ENCODE data around the gene TAS2R19. TPM values are rescaled to one million over a fixed set of nuclear protein-coding genes. Genes with fewer than 3 reads are reported as not detected.
"Not testable (repeated sequence)": the region's sequence is repeated elsewhere in the genome, so short reads cannot be mapped to it uniquely, and the experiment has no call there.

TAS2R19 gene
- 9.9 TPM for total RNA-seq

- no peak within 1 kb of the TSS for H3K4me3 ChIP-seq (ENCODE audit: low read length in 3 of 3)
- no peaks in the 10 kb centered on the region for H3K4me1 ChIP-seq (ENCODE audit: control insufficient read depth in 3 of 3, insufficient read depth in 3 of 3, low read length in 3 of 3)
- no peaks in the 10 kb centered on the region for H3K27me3 ChIP-seq (ENCODE audit: control insufficient read depth in 3 of 3, insufficient read depth in 3 of 3, low read length in 3 of 3)
- H3K27ac ChIP-seq (ENCODE audit: low read depth, low read length): no peak within 1 kb of the TSS
- no peak within 1 kb of the TSS for H3K9ac ChIP-seq (ENCODE audit: low read depth in 1 of 3, low read length in 3 of 3)
- H3K9me3 ChIP-seq (ENCODE audit: control insufficient read depth in 3 of 3, low read length in 3 of 3): no peaks in the 10 kb centered on the region
- peaks cover 3 to 8% (median 5%) of the 10 kb centered on the region in 3 donors for H3K36me3 ChIP-seq (ENCODE audit: control insufficient read depth in 3 of 3, insufficient read depth in 3 of 3, low read length in 3 of 3)
These were observed at the start of gene TAS2R19 for GRCh38 chr12:11022520-11022919. Gene TAS2R19, minus strand, starts transcription at chr12:11022620. Its CDS starts 49 bp downstream, at chr12:11022571.

GRCh38 chr12:11071414-11071813, 49.0 kb upstream of the TAS2R19 start:
- H3K9ac ChIP-seq (ENCODE audit: low read depth in 1 of 3, low read length in 3 of 3): no peak overlapping the region
- H3K9me3 ChIP-seq (ENCODE audit: control insufficient read depth in 3 of 3, low read length in 3 of 3): no peaks in the 10 kb centered on the region
- no peak overlapping the region for H3K27ac ChIP-seq (ENCODE audit: low read depth, low read length)
- no peaks in the 10 kb centered on the region for H3K4me1 ChIP-seq (ENCODE audit: control insufficient read depth in 3 of 3, insufficient read depth in 3 of 3, low read length in 3 of 3)
- H3K36me3 ChIP-seq (ENCODE audit: control insufficient read depth in 3 of 3, insufficient read depth in 3 of 3, low read length in 3 of 3): no peaks in the 10 kb centered on the region
- H3K27me3 ChIP-seq (ENCODE audit: control insufficient read depth in 3 of 3, insufficient read depth in 3 of 3, low read length in 3 of 3): no peaks in the 10 kb centered on the region
- no peak overlapping the region for H3K4me3 ChIP-seq (ENCODE audit: low read length in 3 of 3)

GRCh38 chr12:11070999-11071398, 48.6 kb upstream of the TAS2R19 start:
- Histone ChIP-seq H3K4me3 (ENCODE audit: low read length in 3 of 3) (no peak overlapping the region), H3K27ac (ENCODE audit: low read depth, low read length) (no peak overlapping the region), H3K4me1 (ENCODE audit: control insufficient read depth in 3 of 3, insufficient read depth in 3 of 3, low read length in 3 of 3) (no peaks in the 10 kb centered on the region), H3K9me3 (ENCODE audit: control insufficient read depth in 3 of 3, low read length in 3 of 3) (no peaks in the 10 kb centered on the region), H3K9ac (ENCODE audit: low read depth in 1 of 3, low read length in 3 of 3) (no peak overlapping the region), H3K27me3 (ENCODE audit: control insufficient read depth in 3 of 3, insufficient read depth in 3 of 3, low read length in 3 of 3) (no peaks in the 10 kb centered on the region), H3K36me3 (ENCODE audit: control insufficient read depth in 3 of 3, insufficient read depth in 3 of 3, low read length in 3 of 3) (no peaks in the 10 kb centered on the region)

- Histone ChIP-seq H3K4me1 (ENCODE audit: control insufficient read depth in 3 of 3, insufficient read depth in 3 of 3, low read length in 3 of 3) (no peaks in the 10 kb centered on the region), H3K4me3 (ENCODE audit: low read length in 3 of 3) (no peak overlapping the region), H3K27me3 (ENCODE audit: control insufficient read depth in 3 of 3, insufficient read depth in 3 of 3, low read length in 3 of 3) (no peaks in the 10 kb centered on the region), H3K9me3 (ENCODE audit: control insufficient read depth in 3 of 3, low read length in 3 of 3) (no peaks in the 10 kb centered on the region), H3K27ac (ENCODE audit: low read depth, low read length) (no peak overlapping the region), H3K9ac (ENCODE audit: low read depth in 1 of 3, low read length in 3 of 3) (no peak overlapping the region), H3K36me3 (ENCODE audit: control insufficient read depth in 3 of 3, insufficient read depth in 3 of 3, low read length in 3 of 3) (no peaks in the 10 kb centered on the region)
These were observed 47.5 kb upstream of the TAS2R19 start for GRCh38 chr12:11069854-11070365.

- no peaks in the 10 kb centered on the region for H3K4me1 ChIP-seq (ENCODE audit: control insufficient read depth in 3 of 3, insufficient read depth in 3 of 3, low read length in 3 of 3)
- no peaks in the 10 kb centered on the region for H3K27me3 ChIP-seq (ENCODE audit: control insufficient read depth in 3 of 3, insufficient read depth in 3 of 3, low read length in 3 of 3)
- H3K36me3 ChIP-seq (ENCODE audit: control insufficient read depth in 3 of 3, insufficient read depth in 3 of 3, low read length in 3 of 3): no peaks in the 10 kb centered on the region
- H3K9me3 ChIP-seq (ENCODE audit: control insufficient read depth in 3 of 3, low read length in 3 of 3): no peaks in the 10 kb centered on the region
- no peak overlapping the region for H3K4me3 ChIP-seq (ENCODE audit: low read length in 3 of 3)
- H3K27ac ChIP-seq (ENCODE audit: low read depth, low read length): no peak overlapping the region
- no peak overlapping the region for H3K9ac ChIP-seq (ENCODE audit: low read depth in 1 of 3, low read length in 3 of 3)
These were observed 45.1 kb upstream of the TAS2R19 start for GRCh38 chr12:11067514-11067913.

- H3K4me1 ChIP-seq (ENCODE audit: control insufficient read depth in 3 of 3, insufficient read depth in 3 of 3, low read length in 3 of 3); H3K9ac ChIP-seq (ENCODE audit: low read depth in 1 of 3, low read length in 3 of 3); H3K27ac ChIP-seq (ENCODE audit: low read depth, low read length); H3K36me3 ChIP-seq (ENCODE audit: control insufficient read depth in 3 of 3, insufficient read depth in 3 of 3, low read length in 3 of 3); H3K4me3 ChIP-seq (ENCODE audit: low read length in 3 of 3); H3K27me3 ChIP-seq (ENCODE audit: control insufficient read depth in 3 of 3, insufficient read depth in 3 of 3, low read length in 3 of 3); H3K9me3 ChIP-seq (ENCODE audit: control insufficient read depth in 3 of 3, low read length in 3 of 3): not testable (repeated sequence)
These were observed 39.8 kb upstream of the TAS2R19 start, which contains the start of gene TAS2R46 for GRCh38 chr12:11062194-11062593. Gene TAS2R46, minus strand, starts transcription at chr12:11062294. Its CDS starts 0 bp downstream, at chr12:11062294.

- Histone ChIP-seq H3K9me3 (ENCODE audit: control insufficient read depth in 3 of 3, low read length in 3 of 3) (no peaks in the 10 kb centered on the region), H3K27me3 (ENCODE audit: control insufficient read depth in 3 of 3, insufficient read depth in 3 of 3, low read length in 3 of 3) (no peaks in the 10 kb centered on the region), H3K36me3 (ENCODE audit: control insufficient read depth in 3 of 3, insufficient read depth in 3 of 3, low read length in 3 of 3) (no peaks in the 10 kb centered on the region), H3K27ac (ENCODE audit: low read depth, low read length) (no peak overlapping the region), H3K4me1 (ENCODE audit: control insufficient read depth in 3 of 3, insufficient read depth in 3 of 3, low read length in 3 of 3) (no peaks in the 10 kb centered on the region), H3K9ac (ENCODE audit: low read depth in 1 of 3, low read length in 3 of 3) (no peak overlapping the region), H3K4me3 (ENCODE audit: low read length in 3 of 3) (no peak overlapping the region)
These were observed 37.4 kb upstream of the TAS2R19 start for GRCh38 chr12:11059784-11060183.

- Histone ChIP-seq H3K4me3 (ENCODE audit: low read length in 3 of 3) (no peak overlapping the region), H3K36me3 (ENCODE audit: control insufficient read depth in 3 of 3, insufficient read depth in 3 of 3, low read length in 3 of 3) (no peaks in the 10 kb centered on the region), H3K27ac (ENCODE audit: low read depth, low read length) (no peak overlapping the region)
These were observed 36.6 kb upstream of the TAS2R19 start for GRCh38 chr12:11059041-11059440.

GRCh38 chr12:11055306-11055705, 32.9 kb upstream of the TAS2R19 start:
- Histone ChIP-seq H3K9ac (ENCODE audit: low read depth in 1 of 3, low read length in 3 of 3) (no peak overlapping the region), H3K27me3 (ENCODE audit: control insufficient read depth in 3 of 3, insufficient read depth in 3 of 3, low read length in 3 of 3) (no peaks in the 10 kb centered on the region), H3K4me3 (ENCODE audit: low read length in 3 of 3) (no peak overlapping the region), H3K9me3 (ENCODE audit: control insufficient read depth in 3 of 3, low read length in 3 of 3) (no peaks in the 10 kb centered on the region), H3K4me1 (ENCODE audit: control insufficient read depth in 3 of 3, insufficient read depth in 3 of 3, low read length in 3 of 3) (no peaks in the 10 kb centered on the region), H3K36me3 (ENCODE audit: control insufficient read depth in 3 of 3, insufficient read depth in 3 of 3, low read length in 3 of 3) (peaks cover 0 to 4% (median 0%) of the 10 kb centered on the region in 3 donors), H3K27ac (ENCODE audit: low read depth, low read length) (no peak overlapping the region)

More at GRCh38 chr12:11059041-11059440, 36.6 kb upstream of the TAS2R19 start:
- H3K9ac ChIP-seq (ENCODE audit: low read depth in 1 of 3, low read length in 3 of 3): no peak overlapping the region
- no peaks in the 10 kb centered on the region for H3K4me1 ChIP-seq (ENCODE audit: control insufficient read depth in 3 of 3, insufficient read depth in 3 of 3, low read length in 3 of 3)
- no peaks in the 10 kb centered on the region for H3K27me3 ChIP-seq (ENCODE audit: control insufficient read depth in 3 of 3, insufficient read depth in 3 of 3, low read length in 3 of 3)
- H3K9me3 ChIP-seq (ENCODE audit: control insufficient read depth in 3 of 3, low read length in 3 of 3): no peaks in the 10 kb centered on the region

GRCh38 chr12:11049806-11050531, 27.5 kb upstream of the TAS2R19 start:
- peaks cover 0 to 12% (median under 1%) of the 10 kb centered on the region in 3 donors for H3K36me3 ChIP-seq (ENCODE audit: control insufficient read depth in 3 of 3, insufficient read depth in 3 of 3, low read length in 3 of 3)
- not testable (repeated sequence) for H3K9ac ChIP-seq (ENCODE audit: low read depth in 1 of 3, low read length in 3 of 3); H3K27ac ChIP-seq (ENCODE audit: low read depth, low read length); H3K9me3 ChIP-seq (ENCODE audit: control insufficient read depth in 3 of 3, low read length in 3 of 3); H3K4me3 ChIP-seq (ENCODE audit: low read length in 3 of 3); H3K27me3 ChIP-seq (ENCODE audit: control insufficient read depth in 3 of 3, insufficient read depth in 3 of 3, low read length in 3 of 3); H3K4me1 ChIP-seq (ENCODE audit: control insufficient read depth in 3 of 3, insufficient read depth in 3 of 3, low read length in 3 of 3)

Data from skeletal muscle tissue (tissue), 4 donors.